Left lung (tissue), 10 donors: ENCODE results near the gene UCKL1. TPM values are rescaled to one million over a fixed set of nuclear protein-coding genes. Genes with fewer than 3 reads are reported as not detected.

ENCODE experiments used
- ATAC-seq: fragments of 200-7000 bp; cut with Tn5 transposase; one replicate; pipeline ENCODE4 v1.9.1; 2020; ENCODE audit warnings: moderate library complexity
- DNase-seq, 4 donors: peaks; one replicate each; pipeline ENCODE4 v3.0.0-alpha.2; 2013 to 2020
- H3K27ac ChIP-seq, 2 donors: fragments of 200-600 bp; sonication (generic) in 1 of 2; one replicate each; pipeline versions ENCODE4 v1.5.0 to v1.8.0; 2020 to 2021
- H3K27me3 ChIP-seq, 2 donors: fragments of 200-600 bp; sonication (generic) in 1 of 2; one replicate each; pipeline versions ENCODE4 v1.5.0 to v1.8.0; 2020 to 2021
- H3K36me3 ChIP-seq, 2 donors: fragments of 200-600 bp; sonication (generic) in 1 of 2; one replicate each; pipeline versions ENCODE4 v1.5.0 to v1.8.0; 2020 to 2021
- H3K4me1 ChIP-seq, 2 donors: fragments of 200-600 bp; one replicate each; pipeline ENCODE4 v1.8.0; 2021
- H3K4me3 ChIP-seq, 2 donors: fragments of 200-600 bp; sonication (generic) in 1 of 2; one replicate each; pipeline versions ENCODE4 v1.5.0 to v1.8.0; 2020 to 2021; ENCODE audit warnings: mild to moderate bottlenecking in 1 of 2
- H3K9me3 ChIP-seq, 2 donors: fragments of 200-600 bp; sonication (generic) in 1 of 2; one replicate each; pipeline versions ENCODE4 v1.5.0 to v1.8.0; 2020 to 2021
- intact Hi-C, 2 donors: fragments of 100-400 bp; cut with DNase I; formaldehyde crosslinking; loops; one replicate each; pipeline versions ENCODE4 v1.11.2 to v1.14.2; 2022
- polyA plus RNA-seq, 6 donors: library from polyadenylated mRNA; unstranded; fragments of 120-200 nt; gene quantifications; one replicate each; pipeline ENCODE4 v1.2.1, GENCODE V29; 2013; ENCODE audit not compliant: insufficient read length in 6 of 6
- total RNA-seq, 2 donors: library from RNA; stranded (reverse); fragmentation: NEBNext Ultra II Directional; extraction: Animal tissue kit (Norgen Biotek cat#: 25700); gene quantifications; one replicate each; pipeline ENCODE4 v1.2.1, GENCODE V29; 2021
- TF ChIP-seq, protein P1 (sequence below), 2 donors: fragments of 200-600 bp; sonication (generic) in 1 of 2; IDR thresholded peaks; one replicate each; pipeline versions ENCODE4 v1.5.0 to v1.8.0; 2021; ENCODE audit warnings: antibody characterized with exemption in 2 of 2
- donor health status: DM: no; HTN: yes; CAD: no.
- donor health status: DM: no; HTN: no; CAD: no.

UCKL1 gene
- total and polyA plus RNA-seq, 8 donors: 26.7 to 68.8 (median 53.2) TPM

GRCh38 chr20:63966172-63966943 is 10.1 kb upstream of the UCKL1 start:
- TF ChIP-seq, protein P1, sequence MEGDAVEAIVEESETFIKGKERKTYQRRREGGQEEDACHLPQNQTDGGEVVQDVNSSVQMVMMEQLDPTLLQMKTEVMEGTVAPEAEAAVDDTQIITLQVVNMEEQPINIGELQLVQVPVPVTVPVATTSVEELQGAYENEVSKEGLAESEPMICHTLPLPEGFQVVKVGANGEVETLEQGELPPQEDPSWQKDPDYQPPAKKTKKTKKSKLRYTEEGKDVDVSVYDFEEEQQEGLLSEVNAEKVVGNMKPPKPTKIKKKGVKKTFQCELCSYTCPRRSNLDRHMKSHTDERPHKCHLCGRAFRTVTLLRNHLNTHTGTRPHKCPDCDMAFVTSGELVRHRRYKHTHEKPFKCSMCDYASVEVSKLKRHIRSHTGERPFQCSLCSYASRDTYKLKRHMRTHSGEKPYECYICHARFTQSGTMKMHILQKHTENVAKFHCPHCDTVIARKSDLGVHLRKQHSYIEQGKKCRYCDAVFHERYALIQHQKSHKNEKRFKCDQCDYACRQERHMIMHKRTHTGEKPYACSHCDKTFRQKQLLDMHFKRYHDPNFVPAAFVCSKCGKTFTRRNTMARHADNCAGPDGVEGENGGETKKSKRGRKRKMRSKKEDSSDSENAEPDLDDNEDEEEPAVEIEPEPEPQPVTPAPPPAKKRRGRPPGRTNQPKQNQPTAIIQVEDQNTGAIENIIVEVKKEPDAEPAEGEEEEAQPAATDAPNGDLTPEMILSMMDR (IDR thresholded peaks at IDR 0.05): no peak
- Histone ChIP-seq H3K27ac (no peak overlapping the region), H3K27me3 (peaks cover 0 to 6% of the 10 kb centered on the region in 2 donors), H3K9me3 (no peaks in the 10 kb centered on the region), H3K36me3 (peaks cover 0 to 51% of the 10 kb centered on the region in 2 donors), H3K4me3 (no peak overlapping the region), H3K4me1 (peaks cover 13 to 21% of the 10 kb centered on the region in 2 donors)
- intact Hi-C loops: no loop called here
- DNase-seq (peak in 1 of 4 donors; percentile 49), ATAC-seq (no peak)

GRCh38 chr20:63964412-63964811 is 8.2 kb upstream of the UCKL1 start:
- Histone ChIP-seq H3K36me3 (peaks cover 0 to 63% of the 10 kb centered on the region in 2 donors), H3K9me3 (no peaks in the 10 kb centered on the region), H3K4me1 (peaks cover 8 to 13% of the 10 kb centered on the region in 2 donors), H3K27ac (no peak overlapping the region), H3K4me3 (no peak overlapping the region), H3K27me3 (no peaks in the 10 kb centered on the region)
- no peak for ATAC-seq
- TF ChIP-seq, protein P1 (IDR thresholded peaks at IDR 0.05): no peak
- intact Hi-C loops: no loop called here
- DNase-seq: peak in 1 of 4 donors; percentile 77

DNA sequence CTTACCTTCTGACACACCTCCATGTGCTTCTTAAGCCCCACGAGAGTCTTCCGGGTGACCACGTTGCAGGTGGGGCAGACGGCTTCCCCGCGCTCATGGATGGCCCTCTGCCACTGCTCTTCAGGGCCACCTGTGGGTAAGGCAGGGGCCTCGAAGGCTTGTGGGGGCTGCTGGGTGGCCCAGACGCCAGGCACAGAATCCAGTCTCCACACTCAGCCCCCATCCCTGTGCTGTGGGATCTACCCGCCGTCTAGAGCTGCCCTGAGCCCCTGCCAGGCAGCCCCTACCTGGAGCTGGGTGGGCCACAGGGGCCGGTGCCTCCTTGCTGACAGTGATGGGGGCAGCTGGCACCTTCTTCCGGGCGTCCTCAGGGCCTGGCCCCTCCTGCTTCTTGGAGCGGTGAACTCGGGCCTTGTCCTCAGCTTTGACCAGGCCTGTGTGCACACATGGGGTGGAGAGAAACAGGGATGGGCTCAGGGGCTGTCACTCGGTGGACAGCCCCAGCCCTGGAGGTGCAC is 7.6 kb upstream of the UCKL1 start:
- H3K36me3 ChIP-seq: peaks cover 0 to 69% of the 10 kb centered on the region in 2 donors
- DNase-seq: peak in 1 of 4 donors; percentile 37
- no peak for ATAC-seq
- H3K27ac ChIP-seq: no peak overlapping the region
- no peaks in the 10 kb centered on the region for H3K27me3 ChIP-seq
- H3K4me3 ChIP-seq: no peak overlapping the region
- TF ChIP-seq, protein P1 (IDR thresholded peaks at IDR 0.05): no peak
- H3K4me1 ChIP-seq: peaks cover 4 to 7% of the 10 kb centered on the region in 2 donors
- intact Hi-C loops: no loop called here
- H3K9me3 ChIP-seq: no peaks in the 10 kb centered on the region

DNA sequence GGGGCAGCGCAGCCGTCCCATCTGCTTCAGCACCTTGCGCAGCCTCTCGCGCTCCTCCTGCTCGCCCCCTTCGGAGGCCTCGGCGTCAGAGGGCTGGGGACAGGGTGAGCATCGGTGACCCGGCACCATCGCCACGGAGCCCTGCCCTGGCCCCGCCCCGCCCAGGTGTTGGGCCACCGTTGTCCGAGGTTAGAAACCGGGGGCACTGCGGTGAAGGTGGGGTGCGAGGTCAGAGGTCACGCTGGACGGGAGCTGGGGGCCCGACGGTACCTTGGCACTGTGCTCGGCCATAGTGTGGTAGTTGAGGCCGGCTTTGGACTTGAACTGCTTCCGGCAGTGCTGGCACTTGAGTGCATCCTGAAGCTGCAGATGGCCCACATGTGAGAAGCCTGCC is 7.1 kb upstream of the UCKL1 start:
- intact Hi-C loops: no loop called here
- H3K36me3 ChIP-seq: peaks cover 0 to 72% of the 10 kb centered on the region in 2 donors
- H3K4me1 ChIP-seq: peaks cover 0 to 2% of the 10 kb centered on the region in 2 donors
- DNase-seq: peak in 1 of 4 donors; percentile 76
- ATAC-seq: no peak
- no peaks in the 10 kb centered on the region for H3K27me3 ChIP-seq
- H3K27ac ChIP-seq: no peak overlapping the region
- TF ChIP-seq, protein P1 (IDR thresholded peaks at IDR 0.05): no peak
- H3K4me3 ChIP-seq: no peak overlapping the region
- no peaks in the 10 kb centered on the region for H3K9me3 ChIP-seq
